CMK (cell line): Measurements from ENCODE around the gene ARHGEF4.

Source experiments
- DNase-seq: peaks from one replicate; pipeline ENCODE4 v3.0.0-alpha.2; 2010; ENCODE audit warnings: low read depth

Gene ARHGEF4

GRCh38 chr2:130834931-130835765 lies 1.6 kb upstream of the ARHGEF4 start:
- DNase-seq: no peak

- DNase-seq: no peak
Observed at GRCh38 chr2:130835766-130836015, 1.0 kb upstream of the ARHGEF4 start.

GRCh38 chr2:130837175-130837810 lies 579 bp downstream of the ARHGEF4 start:
- no peak for DNase-seq

- no peak for DNase-seq
Observed at GRCh38 chr2:130837811-130838565, 1.3 kb downstream of the ARHGEF4 start.

GRCh38 chr2:130839011-130839780 lies 2.5 kb downstream of the ARHGEF4 start:
- DNase-seq: no peak

GRCh38 chr2:130840506-130840905 lies 3.8 kb downstream of the ARHGEF4 start:
- no peak for DNase-seq

GRCh38 chr2:130841741-130842365 lies 5.1 kb downstream of the ARHGEF4 start:
- DNase-seq: no peak

- no peak for DNase-seq
Observed at GRCh38 chr2:130842770-130843169, 6.1 kb downstream of the ARHGEF4 start.

- no peak for DNase-seq
Observed at GRCh38 chr2:130843321-130843985, 6.7 kb downstream of the ARHGEF4 start.

- no peak for DNase-seq
Observed at GRCh38 chr2:130844161-130844560, 7.4 kb downstream of the ARHGEF4 start.

- DNase-seq: no peak
Observed at GRCh38 chr2:130845505-130846085, 8.9 kb downstream of the ARHGEF4 start.

- no peak for DNase-seq
Observed at GRCh38 chr2:130846233-130846632, 9.5 kb downstream of the ARHGEF4 start.

GRCh38 chr2:130846686-130847375 lies 10.1 kb downstream of the ARHGEF4 start:
- no peak for DNase-seq

GRCh38 chr2:130847776-130848525 lies 11.2 kb downstream of the ARHGEF4 start:
- DNase-seq: no peak

GRCh38 chr2:130848526-130849210 lies 12.0 kb downstream of the ARHGEF4 start:
- DNase-seq: no peak

GRCh38 chr2:130849896-130850787 lies 13.4 kb downstream of the ARHGEF4 start:
- no peak for DNase-seq

GRCh38 chr2:130850788-130851623 lies 14.3 kb downstream of the ARHGEF4 start:
- DNase-seq: no peak
